ENCODE measurements around the gene IDS.

The IDS gene

GRCh38 chrX:149455934-149456333 lies 49.2 kb downstream of the IDS start:
- no peak for DNase-seq

- DNase-seq, result no peak
Measured at GRCh38 chrX:149453906-149454822, 50.9 kb downstream of the IDS start.

- peak; percentile 34 for DNase-seq
Measured at GRCh38 chrX:149453030-149453429, 52.1 kb downstream of the IDS start.

GRCh38 chrX:149433451-149433850 lies 71.7 kb downstream of the IDS start:
- no peak for DNase-seq

- no peak for DNase-seq
Measured at GRCh38 chrX:149433051-149433450, 72.1 kb downstream of the IDS start.
